AG08395 (cell line): ENCODE results near the gene HBEGF.
A peak's percentile ranks its signal among the peaks of the same experiment; 100 is the strongest.

Source experiments
- DNase-seq: peaks from one replicate; pipeline ENCODE4 v3.0.0; 2012; ENCODE audit warnings: mixed read lengths, low spot score

Gene HBEGF, protein sequence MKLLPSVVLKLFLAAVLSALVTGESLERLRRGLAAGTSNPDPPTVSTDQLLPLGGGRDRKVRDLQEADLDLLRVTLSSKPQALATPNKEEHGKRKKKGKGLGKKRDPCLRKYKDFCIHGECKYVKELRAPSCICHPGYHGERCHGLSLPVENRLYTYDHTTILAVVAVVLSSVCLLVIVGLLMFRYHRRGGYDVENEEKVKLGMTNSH

GRCh38 chr5:140346348-140347221, at the start of gene HBEGF:
TSS of gene HBEGF (minus strand) at chr5:140346603. CDS start at chr5:140346328, 275 bp downstream.
- DNase-seq: peak; percentile 88

GRCh38 chr5:140393738-140394137, 47.3 kb upstream of the HBEGF start:
- no peak for DNase-seq

- no peak for DNase-seq
Observed at GRCh38 chr5:140391732-140392131, 45.3 kb upstream of the HBEGF start.

DNA sequence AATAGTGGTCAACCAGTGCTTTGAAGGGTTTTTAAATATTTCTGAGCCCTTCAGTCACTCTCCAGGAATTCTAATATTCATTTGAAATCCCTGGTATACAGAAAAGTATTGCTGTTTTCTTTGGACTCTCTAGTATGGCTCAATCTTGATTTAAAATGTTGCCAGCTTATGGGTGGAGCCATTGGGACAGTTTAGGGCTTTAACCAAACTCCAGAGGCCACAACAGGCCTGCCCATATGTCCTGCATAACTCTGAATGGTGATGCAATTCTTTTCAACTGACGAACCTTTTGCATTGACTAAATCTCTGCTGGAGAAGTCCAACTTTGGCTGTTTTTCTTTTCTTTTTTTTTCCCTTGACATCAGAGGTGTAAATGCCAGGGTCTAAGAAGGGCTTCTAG, 44.9 kb upstream of the HBEGF start:
- peak; percentile 74 for DNase-seq

DNA sequence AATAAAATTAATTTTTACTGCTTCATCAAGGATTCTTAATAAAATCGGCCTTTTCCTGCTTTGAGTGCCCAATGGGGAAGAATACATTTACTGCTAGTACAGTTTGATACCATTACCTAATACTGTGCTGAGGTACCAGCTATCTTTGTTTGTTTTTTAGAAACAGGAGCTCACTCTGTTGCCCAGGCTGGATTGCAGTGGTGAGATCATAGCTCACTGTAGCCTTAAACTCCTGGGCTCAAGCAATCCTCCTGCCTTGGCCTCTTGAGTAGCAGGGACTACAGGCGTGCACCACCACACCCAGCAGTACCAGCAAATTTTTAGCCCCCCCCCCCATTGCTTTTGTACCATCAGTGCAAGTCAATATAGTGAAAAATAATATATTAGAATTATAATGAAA, 41.6 kb upstream of the HBEGF start:
- DNase-seq: no peak

DNA sequence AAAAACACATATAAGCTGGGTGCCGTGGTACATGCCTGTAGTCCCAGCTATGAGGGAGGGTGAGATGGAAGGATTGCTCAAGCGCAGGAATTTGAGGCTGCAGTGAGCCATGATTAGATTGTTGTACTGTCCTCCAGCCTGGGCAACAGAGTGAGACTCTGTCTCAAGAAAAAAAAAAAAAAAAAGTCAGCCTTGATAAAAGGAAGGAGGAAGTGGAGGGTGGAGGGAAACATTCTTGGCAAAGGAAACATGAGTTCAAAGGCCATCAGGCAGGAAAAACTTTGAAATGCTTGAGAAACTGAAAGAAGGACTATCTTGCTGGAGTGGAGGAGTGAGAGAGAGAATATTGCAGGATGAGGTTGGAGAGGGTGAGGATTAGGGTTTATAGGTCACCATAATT, 36.9 kb upstream of the HBEGF start:
- DNase-seq: no peak

- DNase-seq: no peak
Observed at GRCh38 chr5:140382866-140383265, 36.5 kb upstream of the HBEGF start.

- no peak for DNase-seq
Observed at GRCh38 chr5:140381972-140382371, 35.6 kb upstream of the HBEGF start.

GRCh38 chr5:140381351-140381750, 34.9 kb upstream of the HBEGF start:
- no peak for DNase-seq

GRCh38 chr5:140372971-140373487, 26.6 kb upstream of the HBEGF start:
- DNase-seq: peak; percentile 86

GRCh38 chr5:140371356-140372151, 25.2 kb upstream of the HBEGF start:
- DNase-seq: no peak

DNA sequence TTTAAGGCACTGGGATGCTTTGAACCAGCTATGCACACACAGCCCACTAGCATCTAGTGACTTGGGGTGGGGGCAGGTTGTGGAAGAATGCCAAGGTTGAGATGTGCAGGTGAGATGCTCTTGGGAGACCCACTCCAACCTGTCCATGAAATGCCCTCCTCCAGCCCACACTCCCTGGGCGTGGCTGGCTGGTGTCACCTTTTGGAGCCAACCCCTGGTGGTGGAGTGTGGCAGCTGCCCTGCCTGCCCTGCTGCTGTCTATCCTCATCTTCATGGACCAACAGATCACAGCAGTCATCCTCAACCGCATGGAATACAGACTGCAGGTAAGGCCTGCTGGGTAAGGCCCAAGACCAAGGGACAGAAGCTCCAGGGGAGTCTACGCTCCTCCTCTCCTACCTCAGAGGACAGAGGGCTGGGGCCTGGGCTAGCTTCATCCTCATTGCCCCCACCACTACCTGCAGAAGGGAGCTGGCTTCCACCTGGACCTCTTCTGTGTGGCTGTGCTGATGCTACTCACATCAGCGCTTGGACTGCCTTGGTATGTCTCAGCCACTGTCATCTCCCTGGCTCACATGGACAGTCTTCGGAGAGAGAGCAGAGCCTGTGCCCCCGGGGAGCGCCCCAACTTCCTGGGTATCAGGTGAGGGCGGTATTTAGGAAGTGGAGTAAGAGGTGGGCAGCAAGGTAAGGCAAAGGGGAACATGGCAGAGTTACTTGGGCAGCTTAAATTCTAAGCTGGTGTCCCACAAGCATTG, 21.0 kb upstream of the HBEGF start:
- DNase-seq: no peak

DNA sequence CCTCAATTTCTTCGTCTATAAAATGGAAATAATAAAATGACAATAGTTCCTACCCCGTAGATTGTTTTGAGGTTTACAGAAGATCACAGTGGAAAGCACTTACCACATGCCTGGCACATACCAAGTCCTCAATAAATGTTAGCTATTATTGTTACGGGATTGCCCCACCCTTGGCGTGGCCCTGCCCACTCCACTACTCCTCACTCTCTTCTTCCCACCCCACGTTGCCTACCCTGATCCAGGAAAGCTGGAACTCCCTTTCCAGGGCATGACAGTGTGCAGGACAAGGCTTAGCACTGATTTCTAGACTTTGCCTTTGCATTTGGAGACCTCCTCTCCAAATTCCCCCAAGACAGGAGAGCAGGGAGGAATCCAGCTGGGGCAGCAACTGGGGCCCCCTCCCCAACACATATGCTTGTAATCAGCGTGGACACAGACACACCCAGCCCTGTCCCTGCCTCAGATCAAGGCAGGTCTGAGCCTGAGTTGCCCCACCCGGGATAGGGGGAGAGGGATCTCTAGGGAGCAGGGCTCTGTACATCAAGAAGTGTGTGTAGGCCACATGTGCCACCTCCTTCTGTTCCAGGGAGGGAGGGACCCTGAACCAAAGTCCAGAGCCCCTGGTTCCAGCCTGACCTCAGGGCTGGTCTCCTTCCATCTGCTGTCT, 20.3 kb upstream of the HBEGF start:
- no peak for DNase-seq

GRCh38 chr5:140365941-140366340, 19.5 kb upstream of the HBEGF start:
- no peak for DNase-seq

DNA sequence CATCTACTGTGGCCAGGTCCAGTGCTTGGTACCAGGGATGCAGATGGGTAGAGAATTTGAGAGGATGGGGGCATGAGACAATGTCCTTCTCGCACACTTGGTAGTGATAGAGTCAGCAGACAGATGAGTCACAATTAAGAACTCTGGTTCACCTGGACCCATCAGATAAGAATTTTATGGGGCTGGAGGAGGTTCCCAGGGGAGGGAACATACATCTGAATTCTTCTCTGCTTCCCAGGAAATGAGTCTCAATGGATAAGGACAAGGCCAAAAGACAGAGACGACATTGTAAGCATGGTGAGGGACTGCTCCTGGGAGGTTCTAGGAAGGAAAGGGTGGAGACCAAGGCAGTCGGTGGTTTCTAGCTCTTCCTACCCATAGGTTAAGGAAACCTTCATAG, 18.9 kb upstream of the HBEGF start:
- DNase-seq: no peak

DNA sequence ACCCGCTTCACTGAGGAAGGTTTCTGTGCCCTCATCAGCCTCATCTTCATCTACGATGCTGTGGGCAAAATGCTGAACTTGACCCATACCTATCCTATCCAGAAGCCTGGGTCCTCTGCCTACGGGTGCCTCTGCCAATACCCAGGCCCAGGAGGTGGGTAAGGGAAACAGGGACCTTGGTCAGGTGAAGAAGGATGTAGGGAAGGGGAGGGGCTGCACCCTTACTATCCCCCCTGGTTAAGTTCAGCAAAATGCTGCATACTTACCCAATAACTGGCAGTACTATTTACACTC, 18.0 kb upstream of the HBEGF start:
- no peak for DNase-seq

GRCh38 chr5:140363631-140364471, 17.4 kb upstream of the HBEGF start:
- no peak for DNase-seq

GRCh38 chr5:140362875-140363630, 16.6 kb upstream of the HBEGF start:
- peak; percentile 82 for DNase-seq

- DNase-seq: no peak
Observed at GRCh38 chr5:140362311-140362710, 15.9 kb upstream of the HBEGF start.

DNA sequence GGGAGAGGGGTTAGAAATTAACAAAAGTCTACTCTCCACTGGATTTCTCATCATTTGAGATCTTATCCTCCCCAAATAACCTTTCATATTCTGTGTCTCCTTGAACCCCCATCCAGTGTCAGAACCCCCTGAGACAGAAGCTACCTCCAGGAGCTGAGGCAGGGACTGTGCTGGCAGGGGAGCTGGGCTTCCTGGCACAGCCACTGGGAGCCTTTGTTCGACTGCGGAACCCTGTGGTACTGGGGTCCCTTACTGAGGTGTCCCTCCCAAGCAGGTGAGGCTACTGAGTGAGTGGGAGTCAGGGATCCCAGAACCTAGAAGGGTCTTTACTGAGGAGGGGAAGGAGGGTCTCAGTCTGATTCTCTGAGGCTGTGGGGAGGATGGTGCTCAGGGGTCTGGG, 15.5 kb upstream of the HBEGF start:
- DNase-seq: no peak
